Measurements from ENCODE around the gene LGALS9B. TPM values are rescaled to one million over a fixed set of nuclear protein-coding genes. Genes with fewer than 3 reads are reported as not detected.
"Not testable (repeated sequence)": the region's sequence is repeated elsewhere in the genome, so short reads cannot be mapped to it uniquely, and the experiment has no call there.

The LGALS9B gene
- total RNA-seq, 2 experiments from 2014 or later = not detected

DNA sequence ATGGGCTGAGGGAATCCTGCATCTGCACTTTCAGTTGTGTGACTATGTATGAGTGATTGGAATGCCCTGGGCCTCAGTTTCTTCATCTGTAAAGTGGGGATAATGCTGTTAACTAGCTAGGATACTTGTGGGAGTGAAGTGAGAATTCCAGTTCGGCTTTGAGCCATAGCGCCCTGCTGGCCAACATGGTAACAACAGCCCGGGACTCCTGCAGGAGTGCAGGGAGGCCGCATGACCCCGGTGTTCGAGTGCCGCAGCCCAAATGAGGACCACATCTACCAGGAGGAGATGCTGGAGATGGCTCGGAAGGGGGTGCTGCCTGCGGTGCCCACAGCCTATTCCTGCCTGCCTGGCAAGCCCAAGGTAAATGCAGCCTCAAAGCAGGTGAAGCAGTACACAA lies 23.7 kb downstream of the LGALS9B start:
- H3K36me3 Mint-ChIP-seq (ENCODE audit: low read depth); H3K9me3 Mint-ChIP-seq; H3K36me3 ChIP-seq (ENCODE audit: insufficient read depth, low read length); intact Hi-C loops (cut with DNase I, micrococcal nuclease); H3K4me1 ChIP-seq (ENCODE audit: insufficient read depth, low read length); POLR2A ChIA-PET; H3K4me3 Mint-ChIP-seq; DNase-seq; H3K27ac Mint-ChIP-seq; ATAC-seq (ENCODE audit: poor library complexity); H3K9me3 ChIP-seq (ENCODE audit: control insufficient read depth in 1 of 2, insufficient read depth in 1 of 2, low read length in 2 of 2); H3K4me1 Mint-ChIP-seq (ENCODE audit: low read depth); H3K27ac ChIP-seq (ENCODE audit: low read depth in 1 of 2, low read length in 2 of 2); H3K27me3 Mint-ChIP-seq; CTCF ChIA-PET; H3K4me3 ChIP-seq (ENCODE audit: low read length); H3K27me3 ChIP-seq (ENCODE audit: control insufficient read depth in 1 of 2, insufficient read depth in 2 of 2, low read length in 2 of 2): not testable (repeated sequence)

GRCh38 chr17:20440665-20441064 lies 26.7 kb downstream of the LGALS9B start:
- H3K27me3 Mint-ChIP-seq; H3K27ac ChIP-seq (ENCODE audit: low read depth in 1 of 2, low read length in 2 of 2); intact Hi-C loops (cut with DNase I, micrococcal nuclease); POLR2A ChIA-PET; H3K27me3 ChIP-seq (ENCODE audit: control insufficient read depth in 1 of 2, insufficient read depth in 2 of 2, low read length in 2 of 2); ATAC-seq (ENCODE audit: poor library complexity); H3K36me3 Mint-ChIP-seq (ENCODE audit: low read depth); H3K4me3 Mint-ChIP-seq; H3K4me1 Mint-ChIP-seq (ENCODE audit: low read depth); H3K36me3 ChIP-seq (ENCODE audit: insufficient read depth, low read length); CTCF ChIA-PET; H3K4me1 ChIP-seq (ENCODE audit: insufficient read depth, low read length); DNase-seq; H3K4me3 ChIP-seq (ENCODE audit: low read length); H3K9me3 ChIP-seq (ENCODE audit: control insufficient read depth in 1 of 2, insufficient read depth in 1 of 2, low read length in 2 of 2); H3K27ac Mint-ChIP-seq; H3K9me3 Mint-ChIP-seq: not testable (repeated sequence)

- DNase-seq; intact Hi-C loops (cut with DNase I, micrococcal nuclease); H3K4me3 ChIP-seq (ENCODE audit: low read length); H3K4me1 Mint-ChIP-seq (ENCODE audit: low read depth); H3K36me3 Mint-ChIP-seq (ENCODE audit: low read depth); CTCF ChIA-PET; H3K27ac Mint-ChIP-seq; H3K36me3 ChIP-seq (ENCODE audit: insufficient read depth, low read length); H3K9me3 ChIP-seq (ENCODE audit: control insufficient read depth in 1 of 2, insufficient read depth in 1 of 2, low read length in 2 of 2); H3K9me3 Mint-ChIP-seq; H3K27ac ChIP-seq (ENCODE audit: low read depth in 1 of 2, low read length in 2 of 2); POLR2A ChIA-PET; ATAC-seq (ENCODE audit: poor library complexity); H3K27me3 Mint-ChIP-seq; H3K4me3 Mint-ChIP-seq; H3K27me3 ChIP-seq (ENCODE audit: control insufficient read depth in 1 of 2, insufficient read depth in 2 of 2, low read length in 2 of 2); H3K4me1 ChIP-seq (ENCODE audit: insufficient read depth, low read length): not testable (repeated sequence)
Observed at GRCh38 chr17:20435166-20435565, 32.2 kb downstream of the LGALS9B start.

GRCh38 chr17:20433382-20433781 lies 34.0 kb downstream of the LGALS9B start:
- CTCF ChIA-PET; H3K9me3 ChIP-seq (ENCODE audit: control insufficient read depth in 1 of 2, insufficient read depth in 1 of 2, low read length in 2 of 2); H3K27ac ChIP-seq (ENCODE audit: low read depth in 1 of 2, low read length in 2 of 2); H3K27me3 Mint-ChIP-seq; DNase-seq; H3K4me1 ChIP-seq (ENCODE audit: insufficient read depth, low read length); H3K27ac Mint-ChIP-seq; H3K36me3 Mint-ChIP-seq (ENCODE audit: low read depth); H3K27me3 ChIP-seq (ENCODE audit: control insufficient read depth in 1 of 2, insufficient read depth in 2 of 2, low read length in 2 of 2); H3K4me1 Mint-ChIP-seq (ENCODE audit: low read depth); H3K4me3 ChIP-seq (ENCODE audit: low read length); H3K9me3 Mint-ChIP-seq; POLR2A ChIA-PET; intact Hi-C loops (cut with DNase I, micrococcal nuclease); H3K4me3 Mint-ChIP-seq; ATAC-seq (ENCODE audit: poor library complexity); H3K36me3 ChIP-seq (ENCODE audit: insufficient read depth, low read length): not testable (repeated sequence)

GRCh38 chr17:20427264-20427663 lies 40.1 kb downstream of the LGALS9B start:
- H3K4me1 Mint-ChIP-seq (ENCODE audit: low read depth); H3K4me3 Mint-ChIP-seq; H3K27ac Mint-ChIP-seq; CTCF ChIA-PET; H3K36me3 Mint-ChIP-seq (ENCODE audit: low read depth); H3K9me3 ChIP-seq (ENCODE audit: control insufficient read depth in 1 of 2, insufficient read depth in 1 of 2, low read length in 2 of 2); H3K27ac ChIP-seq (ENCODE audit: low read depth in 1 of 2, low read length in 2 of 2); H3K27me3 Mint-ChIP-seq; DNase-seq; POLR2A ChIA-PET; H3K9me3 Mint-ChIP-seq; H3K36me3 ChIP-seq (ENCODE audit: insufficient read depth, low read length); H3K27me3 ChIP-seq (ENCODE audit: control insufficient read depth in 1 of 2, insufficient read depth in 2 of 2, low read length in 2 of 2); intact Hi-C loops (cut with DNase I, micrococcal nuclease); H3K4me3 ChIP-seq (ENCODE audit: low read length); ATAC-seq (ENCODE audit: poor library complexity); H3K4me1 ChIP-seq (ENCODE audit: insufficient read depth, low read length): not testable (repeated sequence)

DNA sequence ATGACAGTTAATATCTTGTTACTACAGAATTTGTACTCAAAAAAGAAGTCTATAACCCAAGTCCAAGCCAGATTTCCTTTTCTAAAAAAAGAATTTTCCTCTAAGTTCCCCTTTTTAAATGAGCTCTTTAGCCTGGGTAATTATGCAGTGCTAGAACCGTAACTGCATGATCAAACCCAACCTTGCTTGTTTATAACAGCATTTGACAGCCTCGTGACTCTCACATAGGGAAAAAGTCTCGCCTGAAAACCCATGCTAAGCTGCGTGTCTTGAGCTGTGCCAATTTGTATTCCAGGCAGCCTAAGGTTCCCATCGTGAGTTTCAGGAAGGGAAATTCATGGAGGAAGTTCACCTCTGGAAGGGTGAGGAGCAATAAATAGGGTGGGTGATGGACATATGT lies 44.5 kb downstream of the LGALS9B start:
- H3K36me3 Mint-ChIP-seq (ENCODE audit: low read depth); H3K9me3 Mint-ChIP-seq; H3K9me3 ChIP-seq (ENCODE audit: control insufficient read depth in 1 of 2, insufficient read depth in 1 of 2, low read length in 2 of 2); H3K27me3 Mint-ChIP-seq; H3K4me3 Mint-ChIP-seq; H3K27ac ChIP-seq (ENCODE audit: low read depth in 1 of 2, low read length in 2 of 2); ATAC-seq (ENCODE audit: poor library complexity); intact Hi-C loops (cut with DNase I, micrococcal nuclease); H3K27ac Mint-ChIP-seq; POLR2A ChIA-PET; H3K27me3 ChIP-seq (ENCODE audit: control insufficient read depth in 1 of 2, insufficient read depth in 2 of 2, low read length in 2 of 2); DNase-seq; CTCF ChIA-PET; H3K4me1 Mint-ChIP-seq (ENCODE audit: low read depth); H3K4me1 ChIP-seq (ENCODE audit: insufficient read depth, low read length); H3K4me3 ChIP-seq (ENCODE audit: low read length); H3K36me3 ChIP-seq (ENCODE audit: insufficient read depth, low read length): not testable (repeated sequence)

- POLR2A ChIA-PET, H3K9me3 Mint-ChIP-seq, CTCF ChIA-PET: not testable (repeated sequence)
Observed at GRCh38 chr17:20418838-20419237, 48.5 kb downstream of the LGALS9B start.

More at GRCh38 chr17:20418838-20419237, 48.5 kb downstream of the LGALS9B start:
- ATAC-seq (ENCODE audit: poor library complexity); H3K4me1 Mint-ChIP-seq (ENCODE audit: low read depth); DNase-seq; H3K36me3 ChIP-seq (ENCODE audit: insufficient read depth, low read length); H3K27ac Mint-ChIP-seq; H3K27me3 Mint-ChIP-seq; H3K9me3 ChIP-seq (ENCODE audit: control insufficient read depth in 1 of 2, insufficient read depth in 1 of 2, low read length in 2 of 2); H3K4me3 Mint-ChIP-seq; H3K4me1 ChIP-seq (ENCODE audit: insufficient read depth, low read length); H3K36me3 Mint-ChIP-seq (ENCODE audit: low read depth); intact Hi-C loops (cut with DNase I, micrococcal nuclease); H3K27ac ChIP-seq (ENCODE audit: low read depth in 1 of 2, low read length in 2 of 2); H3K27me3 ChIP-seq (ENCODE audit: control insufficient read depth in 1 of 2, insufficient read depth in 2 of 2, low read length in 2 of 2); H3K4me3 ChIP-seq (ENCODE audit: low read length): not testable (repeated sequence)
